ENCODE measurements around the gene CLSTN2.

The CLSTN2 gene

GRCh38 chr3:140160553-140160952, 225.6 kb downstream of the CLSTN2 start:
- peak; percentile 11 for TF ChIP-seq CTCF (IDR thresholded peaks at IDR 0.05; ENCODE audit: control insufficient read depth, insufficient read depth, low read depth, low read length, missing control alignments)
- DNase-seq (ENCODE audit: low read depth) = no peak
- H3K4me3 ChIP-seq (ENCODE audit: control insufficient read depth, low read depth, low read length) = no peak overlapping the region

GRCh38 chr3:140162551-140162950, 227.6 kb downstream of the CLSTN2 start:
- DNase-seq (ENCODE audit: low read depth) = no peak
- no peak overlapping the region for H3K4me3 ChIP-seq (ENCODE audit: control insufficient read depth, low read depth, low read length)
- no peak for TF ChIP-seq CTCF (IDR thresholded peaks at IDR 0.05; ENCODE audit: control insufficient read depth, insufficient read depth, low read depth, low read length, missing control alignments)

GRCh38 chr3:140163159-140163763, 228.3 kb downstream of the CLSTN2 start:
- no peak overlapping the region for H3K4me3 ChIP-seq (ENCODE audit: control insufficient read depth, low read depth, low read length)
- TF ChIP-seq CTCF (IDR thresholded peaks at IDR 0.05; ENCODE audit: control insufficient read depth, insufficient read depth, low read depth, low read length, missing control alignments) = no peak
- no peak for DNase-seq (ENCODE audit: low read depth)

- no peak overlapping the region for H3K4me3 ChIP-seq (ENCODE audit: control insufficient read depth, low read depth, low read length)
- no peak for DNase-seq (ENCODE audit: low read depth)
- TF ChIP-seq CTCF (IDR thresholded peaks at IDR 0.05; ENCODE audit: control insufficient read depth, insufficient read depth, low read depth, low read length, missing control alignments) = no peak
Observed at GRCh38 chr3:140164156-140164555, 229.2 kb downstream of the CLSTN2 start.

- no peak for DNase-seq (ENCODE audit: low read depth)
- no peak overlapping the region for H3K4me3 ChIP-seq (ENCODE audit: control insufficient read depth, low read depth, low read length)
- TF ChIP-seq CTCF (IDR thresholded peaks at IDR 0.05; ENCODE audit: control insufficient read depth, insufficient read depth, low read depth, low read length, missing control alignments) = no peak
Observed at GRCh38 chr3:140164922-140165590, 230.1 kb downstream of the CLSTN2 start.

- no peak for DNase-seq (ENCODE audit: low read depth)
- TF ChIP-seq CTCF (IDR thresholded peaks at IDR 0.05; ENCODE audit: control insufficient read depth, insufficient read depth, low read depth, low read length, missing control alignments) = no peak
- H3K4me3 ChIP-seq (ENCODE audit: control insufficient read depth, low read depth, low read length) = no peak overlapping the region
Observed at GRCh38 chr3:140165781-140166180, 230.8 kb downstream of the CLSTN2 start.

Data from AG09309 (cell line).